ENCODE results near the gene SMURF1.

DNA sequence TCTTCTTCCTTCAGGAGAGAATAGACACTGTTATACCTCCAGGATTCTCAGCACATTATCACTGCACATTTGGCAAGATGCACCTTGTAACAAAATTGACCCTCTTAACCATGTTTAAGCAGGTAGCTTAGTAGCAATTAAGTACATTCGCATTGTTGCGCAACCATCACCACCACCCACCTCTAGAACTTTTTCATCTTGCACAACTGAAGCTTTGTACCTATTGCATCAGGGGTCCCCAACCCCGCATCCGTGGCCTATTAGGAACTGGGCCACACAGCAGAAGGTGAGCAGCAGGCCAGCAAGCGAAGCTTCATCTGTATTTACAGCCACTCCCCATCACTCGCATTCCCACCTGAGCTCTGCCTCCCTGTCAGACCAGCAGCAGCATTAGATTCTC is 29.9 kb upstream of the SMURF1 start:
- TF ChIP-seq EP300 (IDR thresholded peaks at IDR 0.05) (no peak), POLR2AphosphoS5 (IDR thresholded peaks at IDR 0.05) (no peak), POLR2A (IDR thresholded peaks at IDR 0.05; ENCODE audit: low read depth) (no peak)
- TF ChIP-seq, protein P1, sequence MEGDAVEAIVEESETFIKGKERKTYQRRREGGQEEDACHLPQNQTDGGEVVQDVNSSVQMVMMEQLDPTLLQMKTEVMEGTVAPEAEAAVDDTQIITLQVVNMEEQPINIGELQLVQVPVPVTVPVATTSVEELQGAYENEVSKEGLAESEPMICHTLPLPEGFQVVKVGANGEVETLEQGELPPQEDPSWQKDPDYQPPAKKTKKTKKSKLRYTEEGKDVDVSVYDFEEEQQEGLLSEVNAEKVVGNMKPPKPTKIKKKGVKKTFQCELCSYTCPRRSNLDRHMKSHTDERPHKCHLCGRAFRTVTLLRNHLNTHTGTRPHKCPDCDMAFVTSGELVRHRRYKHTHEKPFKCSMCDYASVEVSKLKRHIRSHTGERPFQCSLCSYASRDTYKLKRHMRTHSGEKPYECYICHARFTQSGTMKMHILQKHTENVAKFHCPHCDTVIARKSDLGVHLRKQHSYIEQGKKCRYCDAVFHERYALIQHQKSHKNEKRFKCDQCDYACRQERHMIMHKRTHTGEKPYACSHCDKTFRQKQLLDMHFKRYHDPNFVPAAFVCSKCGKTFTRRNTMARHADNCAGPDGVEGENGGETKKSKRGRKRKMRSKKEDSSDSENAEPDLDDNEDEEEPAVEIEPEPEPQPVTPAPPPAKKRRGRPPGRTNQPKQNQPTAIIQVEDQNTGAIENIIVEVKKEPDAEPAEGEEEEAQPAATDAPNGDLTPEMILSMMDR (IDR thresholded peaks at IDR 0.05): no peak

Data from esophagus muscularis mucosa (tissue), 4 donors.